Measurements from ENCODE around the gene TBC1D22A.

Gene TBC1D22A

DNA sequence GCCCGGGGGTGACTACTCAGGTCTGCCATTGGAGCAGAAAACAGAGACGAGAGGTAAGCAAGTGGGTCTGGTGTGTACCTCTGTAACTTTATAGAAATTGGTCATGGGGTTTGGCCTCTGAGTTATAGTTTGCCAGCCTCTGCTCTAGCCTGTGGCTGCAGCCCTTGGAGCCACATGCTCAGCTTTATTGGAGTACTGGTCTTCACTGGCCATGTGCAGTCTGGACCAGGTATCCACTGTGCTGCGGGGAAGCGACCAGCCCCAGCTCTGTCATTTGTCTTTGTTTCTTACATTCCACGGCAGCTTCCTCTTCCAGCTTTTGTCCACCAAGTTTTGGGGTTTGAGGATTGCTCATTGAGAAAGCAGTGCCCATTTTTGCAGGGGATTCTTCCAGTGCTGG lies 453.4 kb downstream of the TBC1D22A start:
- no peaks in the 10 kb centered on the region for H3K27me3 ChIP-seq
- no peak for TF ChIP-seq Cebpa-rat (IDR thresholded peaks at IDR 0.05)
- H4K20me1 ChIP-seq = 0 out of 22 replicates have a peak, but pooled peaks cover 0 to 3% (median 0%) of the 10 kb centered on the region in 11 experiments
- H3K4me1 ChIP-seq = no peaks in the 10 kb centered on the region
- no peak overlapping the region for H3K27ac ChIP-seq
- no peaks in the 10 kb centered on the region for H3K9me3 ChIP-seq (replicated peaks in 1 of 11)
- H3K9ac ChIP-seq = no peak overlapping the region
- H3K4me2 ChIP-seq = no peak overlapping the region
- no peaks in the 10 kb centered on the region for H3K36me3 ChIP-seq
- H3K4me3 ChIP-seq = no peak overlapping the region

- Histone ChIP-seq H3K27ac (no peak overlapping the region), H3K27me3 (no peaks in the 10 kb centered on the region), H3K4me3 (no peak overlapping the region), H3K4me2 (no peak overlapping the region), H3K36me3 (no peaks in the 10 kb centered on the region), H3K9ac (no peak overlapping the region), H3K9me3 (replicated peaks in 1 of 11) (no peaks in the 10 kb centered on the region), H4K20me1 (peaks cover 0 to 3% (median 0%) of the 10 kb centered on the region in 11 experiments; a peak in 1 of 22 replicates), H3K4me1 (peaks cover 0 to 9% (median 0%) of the 10 kb centered on the region in 10 experiments; a peak in 2 of 20 replicates)
- no peak for TF ChIP-seq Cebpa-rat (IDR thresholded peaks at IDR 0.05)
These were observed 456.2 kb downstream of the TBC1D22A start for GRCh38 chr22:47218671-47219070.

DNA sequence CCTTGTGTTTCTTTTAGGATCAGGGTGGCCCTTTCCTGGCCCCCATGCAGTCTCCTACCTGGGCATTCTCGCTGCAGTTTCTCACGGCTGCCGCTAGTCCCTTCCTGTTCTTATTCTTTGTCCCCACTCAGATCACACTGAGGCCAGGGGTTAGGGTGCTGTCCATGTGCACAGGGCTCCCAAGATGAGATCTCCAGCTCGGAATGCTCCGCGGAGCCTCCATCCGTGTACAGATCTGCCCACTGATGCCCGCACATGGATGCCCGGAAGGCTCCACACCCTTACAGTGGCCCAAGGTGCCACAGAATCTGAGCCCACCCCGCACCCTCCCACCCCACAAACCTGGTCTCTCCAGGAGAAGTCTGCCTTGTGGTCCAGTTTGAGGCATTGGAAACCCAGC lies 457.3 kb downstream of the TBC1D22A start:
- no peak for TF ChIP-seq Cebpa-rat (IDR thresholded peaks at IDR 0.05)
- H3K9ac ChIP-seq = no peak overlapping the region
- no peak overlapping the region for H3K4me2 ChIP-seq
- peaks cover 0 to under 1% (median 0%) of the 10 kb centered on the region in 11 experiments; a peak in 2 of 22 replicates for H4K20me1 ChIP-seq
- no peaks in the 10 kb centered on the region for H3K27me3 ChIP-seq
- H3K36me3 ChIP-seq = no peaks in the 10 kb centered on the region
- peaks cover 0 to 9% (median 0%) of the 10 kb centered on the region in 10 experiments; a peak in 2 of 20 replicates for H3K4me1 ChIP-seq
- H3K27ac ChIP-seq = no peak overlapping the region
- no peak overlapping the region for H3K4me3 ChIP-seq
- H3K9me3 ChIP-seq (replicated peaks in 1 of 11) = no peaks in the 10 kb centered on the region

DNA sequence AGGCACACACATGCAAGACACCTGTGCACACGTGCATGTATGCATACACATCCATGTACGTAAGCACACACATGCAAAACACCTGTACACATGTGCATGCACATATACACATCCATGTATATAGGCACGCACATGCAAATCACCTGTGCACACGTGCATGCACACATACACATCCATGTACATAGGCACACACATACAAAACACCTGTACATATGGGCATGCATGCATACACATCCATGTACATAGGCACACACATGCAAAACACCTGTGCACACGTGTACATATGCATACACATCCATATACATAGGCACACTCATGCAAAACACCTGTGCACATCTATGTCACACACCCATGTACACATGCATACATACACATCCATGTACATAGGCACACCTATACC lies 458.3 kb downstream of the TBC1D22A start:
- TF ChIP-seq Cebpa-rat (IDR thresholded peaks at IDR 0.05) = no peak
- Histone ChIP-seq H3K27me3 (no peaks in the 10 kb centered on the region), H3K27ac (no peak overlapping the region), H4K20me1 (no peaks in the 10 kb centered on the region; a peak in 2 of 22 replicates), H3K4me3 (no peak overlapping the region), H3K36me3 (no peaks in the 10 kb centered on the region), H3K4me1 (peaks cover 0 to 9% (median 0%) of the 10 kb centered on the region in 10 experiments; a peak in 2 of 20 replicates), H3K4me2 (no peak overlapping the region), H3K9ac (no peak overlapping the region), H3K9me3 (replicated peaks in 1 of 11) (no peaks in the 10 kb centered on the region)

GRCh38 chr22:47221840-47222615 lies 459.6 kb downstream of the TBC1D22A start:
- no peak overlapping the region for H3K4me2 ChIP-seq
- peaks cover 0 to 9% (median 0%) of the 10 kb centered on the region in 10 experiments; a peak in 2 of 20 replicates for H3K4me1 ChIP-seq
- H3K4me3 ChIP-seq = no peak overlapping the region
- H3K36me3 ChIP-seq = no peaks in the 10 kb centered on the region
- TF ChIP-seq Cebpa-rat (IDR thresholded peaks at IDR 0.05) = no peak
- no peaks in the 10 kb centered on the region for H3K9me3 ChIP-seq (replicated peaks in 1 of 11)
- H3K27ac ChIP-seq = no peak overlapping the region
- H4K20me1 ChIP-seq = no peaks in the 10 kb centered on the region; a peak in 2 of 22 replicates
- H3K9ac ChIP-seq = no peak overlapping the region
- H3K27me3 ChIP-seq = no peaks in the 10 kb centered on the region
